Measurements from ENCODE around the gene PTGR3. TPM values are rescaled to one million over a fixed set of nuclear protein-coding genes. Genes with fewer than 3 reads are reported as not detected.

The PTGR3 gene
- total RNA-seq, 1 donor from 2014 or later, result 26.3 TPM

DNA sequence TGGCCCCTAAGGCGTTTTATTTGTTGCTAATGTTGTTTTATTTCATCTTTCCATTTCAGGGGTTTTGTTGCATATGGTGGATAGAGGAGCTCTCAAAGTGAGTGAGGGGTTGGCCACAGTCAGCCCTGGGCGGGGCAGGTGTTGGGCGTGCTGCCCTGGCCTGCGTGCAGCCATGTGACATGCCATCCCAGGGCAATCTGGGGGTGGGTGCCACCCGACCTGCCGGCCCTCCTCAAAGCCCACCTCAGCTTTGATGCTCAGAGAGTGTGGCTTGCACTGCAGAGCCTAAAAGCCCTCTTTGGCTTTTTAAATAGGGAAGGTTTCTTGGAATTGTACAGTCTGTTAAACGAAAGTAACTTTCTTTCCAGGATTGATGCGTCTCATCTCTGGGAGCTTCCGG lies 20.0 kb upstream of the PTGR3 start:
- H3K9me3 Mint-ChIP-seq (ENCODE audit: unreplicated experiment), result no peaks in the 10 kb centered on the region
- H3K4me3 Mint-ChIP-seq (ENCODE audit: unreplicated experiment), result no peak overlapping the region
- peaks cover 10% of the 10 kb centered on the region for H3K4me1 Mint-ChIP-seq (ENCODE audit: unreplicated experiment)
- DNase-seq (ENCODE audit: low spot score), result no peak
- H3K27me3 Mint-ChIP-seq (ENCODE audit: unreplicated experiment), result no peaks in the 10 kb centered on the region
- H3K36me3 Mint-ChIP-seq (ENCODE audit: low read depth, unreplicated experiment), result no peaks in the 10 kb centered on the region
- H3K27ac Mint-ChIP-seq (ENCODE audit: unreplicated experiment), result no peak overlapping the region
- no peak for TF ChIP-seq CTCF (IDR thresholded peaks at IDR 0.05; ENCODE audit: unreplicated experiment)

DNA sequence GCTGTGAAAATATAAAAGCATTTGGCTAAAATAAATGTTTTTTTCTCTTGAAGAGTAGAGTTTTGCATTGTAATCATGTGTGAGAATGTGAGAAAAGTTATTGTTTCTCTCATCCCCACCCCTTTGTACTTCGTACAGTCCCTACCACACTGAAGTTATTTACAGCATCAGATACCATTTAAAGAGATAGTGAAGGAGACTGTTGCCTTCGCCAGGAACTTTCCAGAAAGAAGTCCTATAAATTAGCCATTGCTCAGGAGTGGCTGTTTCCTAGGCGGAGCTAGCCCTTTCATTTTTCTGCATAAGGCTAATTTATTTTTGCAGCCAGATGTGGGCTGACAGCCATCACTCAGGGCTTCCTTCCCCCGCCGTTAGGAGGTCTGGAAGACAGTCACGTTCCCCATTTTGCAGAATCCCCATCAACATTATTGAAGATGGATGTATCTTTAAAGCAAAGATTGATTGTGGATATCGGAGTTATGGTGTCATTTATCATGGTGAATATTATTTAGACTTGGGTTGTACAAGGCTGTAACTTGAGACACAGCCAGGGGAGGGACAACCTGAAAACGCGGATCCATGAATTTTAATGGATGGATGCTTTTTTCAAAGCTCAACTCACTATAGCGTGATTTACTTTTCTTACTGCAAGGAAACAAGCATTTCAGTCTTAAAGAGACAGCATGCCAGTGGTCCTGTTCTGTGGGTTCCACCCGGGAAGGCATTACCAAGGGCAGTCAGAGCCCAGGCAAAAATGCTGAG lies 18.8 kb upstream of the PTGR3 start:
- Mint-ChIP-seq H3K27ac (ENCODE audit: unreplicated experiment) (no peak overlapping the region), H3K9me3 (ENCODE audit: unreplicated experiment) (no peaks in the 10 kb centered on the region), H3K4me1 (ENCODE audit: unreplicated experiment) (peaks cover 10% of the 10 kb centered on the region), H3K27me3 (ENCODE audit: unreplicated experiment) (no peaks in the 10 kb centered on the region), H3K36me3 (ENCODE audit: low read depth, unreplicated experiment) (no peaks in the 10 kb centered on the region), H3K4me3 (ENCODE audit: unreplicated experiment) (no peak overlapping the region)
- TF ChIP-seq CTCF (IDR thresholded peaks at IDR 0.05; ENCODE audit: unreplicated experiment), result no peak
- no peak for DNase-seq (ENCODE audit: low spot score)

- Mint-ChIP-seq H3K27me3 (ENCODE audit: unreplicated experiment) (no peaks in the 10 kb centered on the region), H3K4me1 (ENCODE audit: unreplicated experiment) (peaks cover 10% of the 10 kb centered on the region), H3K9me3 (ENCODE audit: unreplicated experiment) (no peaks in the 10 kb centered on the region), H3K4me3 (ENCODE audit: unreplicated experiment) (no peak overlapping the region), H3K36me3 (ENCODE audit: low read depth, unreplicated experiment) (no peaks in the 10 kb centered on the region), H3K27ac (ENCODE audit: unreplicated experiment) (no peak overlapping the region)
- TF ChIP-seq CTCF (IDR thresholded peaks at IDR 0.05; ENCODE audit: unreplicated experiment), result no peak
- no peak for DNase-seq (ENCODE audit: low spot score)
These were observed 18.0 kb upstream of the PTGR3 start for GRCh38 chr18:75226956-75227316.

GRCh38 chr18:75226286-75226955 lies 17.5 kb upstream of the PTGR3 start:
- no peak for TF ChIP-seq CTCF (IDR thresholded peaks at IDR 0.05; ENCODE audit: unreplicated experiment)
- Mint-ChIP-seq H3K4me3 (ENCODE audit: unreplicated experiment) (no peak overlapping the region), H3K4me1 (ENCODE audit: unreplicated experiment) (peaks cover 10% of the 10 kb centered on the region), H3K36me3 (ENCODE audit: low read depth, unreplicated experiment) (no peaks in the 10 kb centered on the region), H3K27ac (ENCODE audit: unreplicated experiment) (no peak overlapping the region), H3K27me3 (ENCODE audit: unreplicated experiment) (no peaks in the 10 kb centered on the region), H3K9me3 (ENCODE audit: unreplicated experiment) (no peaks in the 10 kb centered on the region)
- DNase-seq (ENCODE audit: low spot score), result no peak

DNA sequence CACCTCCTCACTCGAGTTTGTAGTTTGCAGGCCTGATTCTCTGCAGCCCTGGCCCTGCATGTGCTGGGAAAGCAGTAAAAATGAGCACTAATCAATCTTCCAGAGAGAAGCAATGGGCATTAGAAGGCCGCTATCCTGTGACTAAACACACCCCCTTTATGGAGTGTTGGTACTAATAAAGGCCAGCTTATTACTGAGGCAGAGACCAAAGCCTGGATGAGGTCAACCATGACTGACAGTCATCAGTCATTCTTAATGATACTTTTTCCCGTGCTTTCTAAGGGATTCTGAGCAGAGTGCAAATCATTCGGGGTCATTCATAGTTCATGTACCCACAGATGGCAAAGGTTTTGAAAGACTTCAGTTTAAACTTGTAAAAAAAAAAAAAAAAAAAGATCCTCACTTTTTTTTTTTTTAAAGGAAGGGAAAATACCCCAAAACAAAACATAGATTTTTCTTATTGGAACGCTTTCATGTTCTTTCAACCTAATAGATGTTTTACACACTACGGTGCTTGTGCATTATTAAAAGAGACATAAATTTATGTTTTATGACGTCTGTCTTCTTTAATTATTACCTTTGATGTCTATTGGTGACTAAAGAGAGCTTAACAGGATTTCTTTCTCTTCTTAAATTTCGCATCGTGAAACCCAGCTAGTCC lies 14.9 kb upstream of the PTGR3 start:
- H3K4me3 Mint-ChIP-seq (ENCODE audit: unreplicated experiment), result no peak overlapping the region
- H3K27ac Mint-ChIP-seq (ENCODE audit: unreplicated experiment), result no peak overlapping the region
- H3K4me1 Mint-ChIP-seq (ENCODE audit: unreplicated experiment), result peaks cover 2% of the 10 kb centered on the region
- no peaks in the 10 kb centered on the region for H3K27me3 Mint-ChIP-seq (ENCODE audit: unreplicated experiment)
- H3K36me3 Mint-ChIP-seq (ENCODE audit: low read depth, unreplicated experiment), result no peaks in the 10 kb centered on the region
- no peak for TF ChIP-seq CTCF (IDR thresholded peaks at IDR 0.05; ENCODE audit: unreplicated experiment)
- no peak for DNase-seq (ENCODE audit: low spot score)
- no peaks in the 10 kb centered on the region for H3K9me3 Mint-ChIP-seq (ENCODE audit: unreplicated experiment)
